HT-29 (cell line): ENCODE results near the gene AMIGO1. TPM values are rescaled to one million over a fixed set of nuclear protein-coding genes. Genes with fewer than 3 reads are reported as not detected.

Experiments
- DNase-seq: peaks from one replicate; pipeline ENCODE4 v3.0.0-alpha.2; 2015; ENCODE audit warnings: low spot score
- total RNA-seq: library from RNA; depleted of rRNA; stranded (reverse); fragments of >200 nt; shearing (Covaris generic); gene quantifications from 2 replicates; pipeline ENCODE4 v1.2.3, GENCODE V29; 2014; rRNA removed

The AMIGO1 gene, protein sequence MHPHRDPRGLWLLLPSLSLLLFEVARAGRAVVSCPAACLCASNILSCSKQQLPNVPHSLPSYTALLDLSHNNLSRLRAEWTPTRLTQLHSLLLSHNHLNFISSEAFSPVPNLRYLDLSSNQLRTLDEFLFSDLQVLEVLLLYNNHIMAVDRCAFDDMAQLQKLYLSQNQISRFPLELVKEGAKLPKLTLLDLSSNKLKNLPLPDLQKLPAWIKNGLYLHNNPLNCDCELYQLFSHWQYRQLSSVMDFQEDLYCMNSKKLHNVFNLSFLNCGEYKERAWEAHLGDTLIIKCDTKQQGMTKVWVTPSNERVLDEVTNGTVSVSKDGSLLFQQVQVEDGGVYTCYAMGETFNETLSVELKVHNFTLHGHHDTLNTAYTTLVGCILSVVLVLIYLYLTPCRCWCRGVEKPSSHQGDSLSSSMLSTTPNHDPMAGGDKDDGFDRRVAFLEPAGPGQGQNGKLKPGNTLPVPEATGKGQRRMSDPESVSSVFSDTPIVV
- total RNA-seq: 1.1 and 1.2 TPM in 2 replicates

DNA sequence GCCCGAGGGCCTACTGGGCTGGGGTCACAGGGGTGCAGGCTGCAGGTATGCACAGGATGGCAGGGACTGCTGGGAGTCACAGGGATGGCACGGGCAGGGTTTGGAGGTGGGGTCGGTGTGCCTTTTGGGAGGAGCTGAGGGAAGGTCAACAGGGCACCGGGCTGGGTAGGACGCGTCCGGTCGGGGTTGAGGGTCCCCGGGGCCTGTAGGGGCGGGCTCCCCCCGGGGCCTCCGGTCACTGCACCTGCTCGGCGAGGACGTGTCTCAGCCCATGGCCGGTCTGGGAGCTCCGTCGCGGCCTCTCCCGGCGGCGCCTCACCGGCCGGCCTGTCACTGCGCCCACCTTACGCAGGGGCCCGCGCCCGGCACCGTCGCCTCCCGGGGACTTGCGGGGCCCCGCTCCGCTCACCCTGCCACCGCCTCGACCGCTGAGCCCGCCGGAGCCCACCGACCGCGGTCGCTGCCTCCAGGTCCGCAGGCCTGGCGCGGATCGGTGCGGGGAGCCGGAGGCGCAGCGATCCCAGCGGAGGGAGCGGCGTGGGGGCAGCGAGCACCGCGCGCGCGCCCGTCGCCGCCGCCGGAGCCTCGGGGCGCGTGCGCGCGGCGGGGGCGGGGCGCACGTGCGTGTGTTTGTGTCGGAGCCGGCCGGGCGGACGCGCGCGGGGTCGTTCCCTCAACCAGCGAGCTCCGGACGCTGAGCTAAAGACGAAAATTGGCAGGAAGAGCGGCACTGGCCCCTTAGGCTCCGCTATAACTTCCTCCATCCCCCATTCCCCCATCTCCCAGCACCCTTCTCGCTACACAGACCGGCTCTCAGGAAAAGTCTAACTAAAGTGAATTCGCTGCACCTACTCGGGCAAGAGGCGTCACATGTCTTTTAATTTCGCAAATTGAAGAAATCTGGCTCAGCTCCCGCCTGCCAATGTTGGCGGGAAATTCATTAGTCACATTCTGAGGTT is at the start of gene AMIGO1:
TSS of gene AMIGO1 (minus strand) at position 552 of the 959 bp plus-strand sequence. CDS start 815 bp downstream, outside the sequence.
- DNase-seq: peak; percentile 31

DNA sequence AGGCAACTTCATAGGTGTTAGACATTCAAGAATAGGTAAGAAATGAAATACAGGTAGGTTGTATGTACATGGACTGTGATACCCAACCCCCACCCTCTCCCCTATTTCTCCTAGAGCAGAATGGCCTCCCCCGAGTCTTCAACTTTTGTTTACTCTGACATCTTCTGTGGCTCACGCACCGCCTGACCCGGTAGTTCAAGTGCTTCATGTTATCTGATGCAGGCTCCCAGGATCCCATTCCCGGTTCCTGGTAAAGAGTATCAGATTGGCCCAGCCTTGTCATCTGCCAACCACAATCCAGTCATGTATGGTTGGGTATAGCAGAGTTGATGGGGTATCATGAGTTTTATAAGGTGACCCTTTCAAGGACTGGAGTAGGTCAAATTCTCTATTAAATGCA is 48.0 kb upstream of the AMIGO1 start:
- no peak for DNase-seq

DNA sequence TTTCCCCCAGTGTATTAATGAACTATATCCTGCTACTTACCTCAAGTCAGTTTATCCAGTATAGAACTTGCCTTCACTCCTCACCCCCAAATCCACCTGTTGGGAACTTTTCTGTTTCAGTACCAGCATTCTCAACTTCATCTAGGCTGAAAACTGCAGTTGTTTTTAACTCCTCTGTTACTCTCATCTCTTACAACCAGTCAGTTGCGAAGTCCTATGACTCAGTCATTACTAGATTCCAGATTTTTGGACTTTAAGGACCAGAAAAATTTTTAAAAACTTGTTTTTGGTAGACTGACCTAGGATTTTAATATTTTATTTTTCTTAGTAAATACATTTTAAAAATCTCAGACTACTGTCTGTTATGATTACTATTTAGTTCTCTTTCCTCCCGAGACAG is 47.0 kb upstream of the AMIGO1 start:
- DNase-seq: no peak

DNA sequence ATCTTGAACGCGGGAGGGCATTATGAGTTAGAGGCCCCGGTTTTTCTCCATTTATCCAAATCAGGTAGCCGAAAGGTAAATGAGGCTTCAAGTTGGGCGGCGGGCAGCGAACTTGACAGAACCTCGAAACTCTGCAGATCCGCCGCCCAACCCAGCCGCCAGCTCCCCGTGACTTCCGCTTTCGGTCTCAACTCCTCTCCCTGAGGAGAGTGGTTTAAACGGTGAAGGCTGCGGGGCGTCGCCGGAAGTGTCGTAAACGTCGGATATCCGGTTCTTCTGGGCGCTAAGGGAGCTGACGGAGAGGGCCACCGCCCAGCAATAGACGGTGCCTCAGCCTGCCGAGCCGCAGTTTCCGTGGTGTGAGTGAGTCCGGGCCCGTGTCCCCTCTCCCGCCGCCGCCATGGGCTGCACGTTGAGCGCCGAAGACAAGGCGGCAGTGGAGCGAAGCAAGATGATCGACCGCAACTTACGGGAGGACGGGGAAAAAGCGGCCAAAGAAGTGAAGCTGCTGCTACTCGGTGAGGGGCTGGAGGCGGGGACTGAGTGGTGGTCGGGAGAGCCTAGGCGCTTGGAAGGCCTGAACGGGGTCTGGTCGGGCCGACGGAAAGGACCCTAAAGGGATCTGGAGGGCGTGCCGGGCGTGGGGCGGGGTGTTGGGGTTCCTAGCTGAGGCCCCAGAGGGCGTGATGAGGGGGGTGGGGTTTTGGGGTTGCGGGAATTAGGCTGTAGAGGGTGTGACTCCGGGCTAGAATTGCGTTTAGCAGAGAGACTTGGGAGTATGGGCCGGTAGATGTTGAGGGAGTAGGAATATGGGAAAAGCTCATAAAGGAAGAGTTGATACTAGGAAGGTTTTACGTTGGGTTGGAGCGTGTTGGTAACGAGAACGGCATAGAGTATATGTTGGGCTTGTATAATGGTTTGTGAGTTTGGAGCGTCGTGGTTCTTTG is 39.1 kb upstream of the AMIGO1 start, which contains the start of gene GNAI3:
TSS of gene GNAI3 (plus strand) at position 295 of the 947 bp plus-strand sequence. CDS start at position 401, 106 bp downstream.
- peak; percentile 97 for DNase-seq

DNA sequence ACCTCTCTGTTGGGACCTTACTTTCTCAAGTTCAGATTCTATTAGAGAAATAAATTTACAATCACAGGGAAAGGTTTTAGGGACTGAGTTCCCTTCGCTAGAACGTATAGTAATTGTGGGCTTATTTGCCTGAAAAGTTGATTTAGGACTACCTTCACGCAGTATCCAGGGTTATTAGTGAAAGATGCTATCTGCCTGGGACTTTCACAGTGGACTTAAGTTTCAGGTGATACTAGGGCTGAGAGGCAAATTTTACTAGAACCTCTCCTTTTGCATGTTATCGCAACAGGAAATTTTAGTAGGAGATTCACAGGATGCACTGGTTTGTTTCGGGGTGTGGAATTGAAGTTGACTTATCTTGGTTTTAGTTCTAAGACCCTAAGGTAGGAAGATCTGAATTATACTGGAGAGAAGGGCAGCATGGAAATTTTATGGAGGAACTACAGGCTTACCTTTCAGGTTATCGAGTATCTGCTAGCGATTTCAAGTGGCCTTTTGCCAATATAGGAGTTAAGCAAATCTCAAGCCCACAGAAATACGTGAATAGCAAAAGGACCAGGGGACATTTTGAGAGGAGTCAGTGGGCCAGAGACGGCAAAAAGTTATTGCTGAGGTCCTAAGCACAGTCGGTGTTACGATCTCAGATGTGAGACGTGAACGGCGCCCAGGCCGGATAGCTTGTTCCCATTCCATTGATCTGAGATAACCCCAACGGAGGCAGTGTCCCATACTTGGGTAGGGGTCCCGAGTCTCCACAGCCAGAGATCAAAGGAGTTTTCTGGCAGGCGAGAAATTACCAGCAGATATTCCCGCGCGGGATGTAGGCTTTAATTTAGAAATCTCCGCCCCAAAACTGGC is 38.2 kb upstream of the AMIGO1 start:
- DNase-seq: peak; percentile 51

DNA sequence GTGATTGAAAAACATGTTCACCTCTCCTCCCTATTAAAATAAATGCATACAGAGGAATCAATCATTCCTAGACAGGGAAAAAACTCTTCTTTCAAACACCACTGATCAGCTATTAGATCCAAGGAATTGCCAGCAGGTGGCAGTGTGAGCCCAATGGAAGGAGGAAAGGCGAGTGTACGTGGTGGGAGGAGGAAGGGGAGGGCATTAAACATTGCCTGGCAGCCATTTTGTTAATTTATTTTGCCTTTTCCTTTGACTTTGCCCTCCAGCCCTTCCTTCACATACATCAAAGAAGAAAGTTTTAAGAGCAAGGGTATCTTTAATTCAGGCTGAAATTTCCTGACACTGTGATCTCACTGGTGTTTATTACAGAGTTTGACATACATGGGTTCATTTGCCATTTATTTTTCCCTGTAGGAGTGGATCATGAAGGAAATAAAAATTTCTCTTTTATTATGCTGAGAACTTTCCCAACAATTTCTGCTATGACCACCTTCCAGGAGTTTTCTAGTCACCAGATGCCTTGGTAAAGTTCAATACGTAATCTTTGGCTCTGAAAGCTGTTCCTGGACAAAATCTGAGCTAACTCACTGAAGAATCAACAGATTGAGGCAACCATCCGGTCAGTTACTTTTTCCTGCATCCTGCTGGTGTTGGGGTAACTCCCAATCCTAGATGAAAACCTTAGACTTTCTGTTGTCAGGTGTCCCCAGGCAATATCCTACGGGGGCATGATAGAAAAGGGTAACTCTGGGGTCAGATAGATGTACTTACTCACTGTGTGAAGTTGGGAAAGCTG is 37.0 kb upstream of the AMIGO1 start:
- DNase-seq: peak; percentile 95

DNA sequence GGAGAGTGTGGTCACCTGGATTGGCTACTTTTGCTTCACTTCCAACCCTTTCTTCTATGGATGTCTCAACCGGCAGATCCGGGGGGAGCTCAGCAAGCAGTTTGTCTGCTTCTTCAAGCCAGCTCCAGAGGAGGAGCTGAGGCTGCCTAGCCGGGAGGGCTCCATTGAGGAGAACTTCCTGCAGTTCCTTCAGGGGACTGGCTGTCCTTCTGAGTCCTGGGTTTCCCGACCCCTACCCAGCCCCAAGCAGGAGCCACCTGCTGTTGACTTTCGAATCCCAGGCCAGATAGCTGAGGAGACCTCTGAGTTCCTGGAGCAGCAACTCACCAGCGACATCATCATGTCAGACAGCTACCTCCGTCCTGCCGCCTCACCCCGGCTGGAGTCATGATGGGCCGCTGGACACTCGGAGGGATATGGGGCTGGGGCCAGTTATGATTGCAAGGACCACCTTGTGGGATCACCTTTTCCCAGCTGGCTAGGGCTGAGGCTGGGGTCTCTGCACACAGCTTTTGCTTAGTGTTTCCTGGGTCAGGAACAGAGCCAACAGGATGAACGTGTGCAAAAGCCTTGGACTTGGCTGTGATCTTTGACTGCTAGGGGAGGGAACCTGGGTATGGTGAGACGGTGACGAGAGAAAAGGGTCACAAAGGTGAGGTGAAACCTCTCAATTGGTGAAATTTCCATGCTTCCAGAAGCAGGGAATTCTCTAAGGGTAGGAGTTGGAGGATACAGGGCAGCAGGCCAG is 34.6 kb upstream of the AMIGO1 start:
- DNase-seq: no peak

DNA sequence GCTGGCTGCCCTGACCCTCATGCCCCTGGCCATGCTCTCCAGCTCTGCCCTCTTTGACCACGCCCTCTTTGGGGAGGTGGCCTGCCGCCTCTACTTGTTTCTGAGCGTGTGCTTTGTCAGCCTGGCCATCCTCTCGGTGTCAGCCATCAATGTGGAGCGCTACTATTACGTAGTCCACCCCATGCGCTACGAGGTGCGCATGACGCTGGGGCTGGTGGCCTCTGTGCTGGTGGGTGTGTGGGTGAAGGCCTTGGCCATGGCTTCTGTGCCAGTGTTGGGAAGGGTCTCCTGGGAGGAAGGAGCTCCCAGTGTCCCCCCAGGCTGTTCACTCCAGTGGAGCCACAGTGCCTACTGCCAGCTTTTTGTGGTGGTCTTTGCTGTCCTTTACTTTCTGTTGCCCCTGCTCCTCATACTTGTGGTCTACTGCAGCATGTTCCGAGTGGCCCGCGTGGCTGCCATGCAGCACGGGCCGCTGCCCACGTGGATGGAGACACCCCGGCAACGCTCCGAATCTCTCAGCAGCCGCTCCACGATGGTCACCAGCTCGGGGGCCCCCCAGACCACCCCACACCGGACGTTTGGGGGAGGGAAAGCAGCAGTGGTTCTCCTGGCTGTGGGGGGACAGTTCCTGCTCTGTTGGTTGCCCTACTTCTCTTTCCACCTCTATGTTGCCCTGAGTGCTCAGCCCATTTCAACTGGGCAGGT is 33.9 kb upstream of the AMIGO1 start:
- no peak for DNase-seq

DNA sequence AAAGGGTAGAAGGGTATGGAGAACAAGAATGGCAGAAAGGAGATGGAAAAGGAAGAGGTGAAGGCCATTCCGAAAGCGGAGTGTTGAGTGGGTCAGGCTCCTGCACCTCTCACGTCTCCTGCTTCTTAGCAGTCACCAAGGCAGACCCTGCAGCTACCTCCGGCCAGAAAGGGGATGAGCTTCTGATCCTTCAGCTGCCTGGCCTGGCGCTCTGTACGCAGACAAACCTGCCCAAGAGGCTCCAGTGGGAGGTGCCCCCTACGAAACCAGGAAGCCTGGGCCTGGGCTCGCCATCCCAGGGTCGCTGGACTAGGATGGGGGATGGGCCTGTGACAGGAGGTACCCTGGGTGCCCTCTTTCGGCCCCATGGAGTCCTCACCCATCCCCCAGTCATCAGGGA is 33.1 kb upstream of the AMIGO1 start:
- no peak for DNase-seq

DNA sequence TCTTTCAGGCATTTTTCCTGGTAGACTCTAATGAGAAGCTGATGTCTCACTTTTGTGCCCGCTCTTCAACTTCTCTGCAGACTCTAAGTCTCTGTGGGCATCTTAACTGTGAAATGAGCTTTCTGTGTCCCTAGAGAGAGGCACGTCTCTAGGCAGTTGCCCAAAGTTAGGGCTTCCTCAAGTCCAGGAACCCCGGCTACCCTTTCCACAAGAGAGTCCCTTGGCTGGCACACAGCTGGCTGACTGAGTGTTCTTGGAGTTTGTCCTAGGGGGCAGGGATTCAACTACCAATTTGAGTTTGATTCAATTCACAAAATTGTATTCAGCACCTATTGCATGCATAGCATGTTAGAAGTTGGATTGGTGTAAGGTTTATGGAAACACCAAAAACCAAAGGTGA is 31.6 kb upstream of the AMIGO1 start:
- DNase-seq: no peak

DNA sequence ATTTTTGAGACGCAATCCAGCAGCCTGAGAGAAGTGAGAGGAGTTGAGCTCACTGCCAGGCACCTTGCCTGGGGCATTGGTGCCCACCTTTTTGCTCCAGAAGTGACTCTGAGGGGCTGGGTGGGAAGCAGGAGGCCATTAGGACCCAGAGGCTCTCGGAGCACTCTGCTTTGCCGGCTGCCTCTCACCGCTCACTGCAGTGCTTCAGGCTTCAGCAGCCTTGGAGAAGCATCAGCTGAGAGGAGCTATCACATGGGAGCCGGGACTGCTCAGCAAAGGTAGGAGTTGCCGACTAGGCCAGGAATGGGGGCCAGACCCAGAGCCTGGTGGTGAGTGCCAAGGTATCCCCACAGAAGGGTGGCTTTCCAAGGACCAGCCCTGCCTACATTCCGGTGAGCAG is 30.1 kb upstream of the AMIGO1 start, which contains the start of gene GPR61:
TSS of gene GPR61 (plus strand) at position 197 of the 400 bp plus-strand sequence. CDS start 3,151 bp downstream, outside the sequence.
- DNase-seq: no peak

DNA sequence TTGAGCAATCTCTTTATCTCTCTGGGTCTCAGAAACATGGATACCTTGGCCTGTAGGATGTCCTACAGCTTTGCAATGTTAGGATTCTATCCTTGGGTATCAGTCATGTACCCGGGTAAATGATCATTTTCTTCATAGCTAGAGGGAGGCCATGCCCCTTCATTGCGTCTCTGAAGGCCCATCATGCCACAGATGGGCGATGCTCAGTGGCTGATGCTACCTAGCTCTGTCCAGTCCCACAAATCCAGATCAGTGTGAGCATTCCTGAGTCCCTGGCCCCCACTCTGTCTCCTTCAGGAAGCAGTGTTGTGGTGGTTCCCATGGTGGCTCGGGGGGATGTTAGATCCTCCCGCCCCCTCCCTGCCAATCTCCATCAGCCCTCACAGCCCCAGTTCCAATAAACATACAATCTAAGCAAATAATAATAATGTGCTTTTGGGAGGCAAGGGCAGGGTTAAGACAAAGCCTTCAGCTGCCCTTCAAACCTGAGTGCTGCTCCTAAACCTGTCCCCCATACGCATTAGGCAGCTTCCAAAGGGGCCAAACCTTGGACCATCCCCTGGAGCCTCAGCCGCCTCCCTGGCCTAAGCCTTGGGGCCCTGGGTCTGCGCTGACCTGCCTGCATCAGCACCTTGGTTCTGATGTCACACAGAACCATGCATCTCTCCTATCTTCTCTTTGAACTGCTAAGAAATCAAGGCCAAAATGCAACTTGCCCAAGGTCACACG is 29.5 kb upstream of the AMIGO1 start:
- no peak for DNase-seq

DNA sequence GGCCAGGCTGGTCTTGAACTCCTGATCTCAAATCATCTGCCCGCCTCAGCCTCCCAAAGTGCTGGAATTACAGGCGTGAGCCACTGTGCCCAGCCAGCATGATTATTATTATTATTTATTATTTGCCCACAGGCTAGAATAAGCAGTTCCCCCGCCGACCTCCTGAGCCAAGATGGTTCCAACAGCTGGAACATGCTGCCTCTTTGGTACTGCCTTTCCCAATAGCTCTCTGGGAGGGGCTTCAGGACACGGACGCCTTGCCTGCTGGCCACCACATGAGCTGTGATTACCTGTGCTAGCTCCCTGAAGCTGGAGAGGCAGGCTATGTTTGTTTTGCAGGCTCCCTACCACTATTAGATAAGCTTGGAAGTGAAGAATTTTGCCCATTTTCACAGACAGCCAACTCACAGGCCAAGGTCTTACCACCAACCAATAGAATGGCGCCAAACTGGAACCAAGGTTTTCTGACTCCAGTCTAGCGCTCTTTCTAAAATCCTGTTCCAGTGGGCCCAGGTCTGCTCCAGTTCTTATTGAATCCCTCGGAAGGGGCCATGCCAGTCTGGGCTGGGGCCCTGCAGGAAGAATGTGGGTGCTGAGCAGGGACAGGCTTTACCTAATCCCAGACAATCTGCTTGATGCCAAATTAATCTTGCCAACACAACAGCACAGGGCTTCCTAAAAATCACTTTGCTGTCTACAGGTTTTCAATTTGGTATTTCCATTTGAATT is 28.1 kb upstream of the AMIGO1 start:
- no peak for DNase-seq

DNA sequence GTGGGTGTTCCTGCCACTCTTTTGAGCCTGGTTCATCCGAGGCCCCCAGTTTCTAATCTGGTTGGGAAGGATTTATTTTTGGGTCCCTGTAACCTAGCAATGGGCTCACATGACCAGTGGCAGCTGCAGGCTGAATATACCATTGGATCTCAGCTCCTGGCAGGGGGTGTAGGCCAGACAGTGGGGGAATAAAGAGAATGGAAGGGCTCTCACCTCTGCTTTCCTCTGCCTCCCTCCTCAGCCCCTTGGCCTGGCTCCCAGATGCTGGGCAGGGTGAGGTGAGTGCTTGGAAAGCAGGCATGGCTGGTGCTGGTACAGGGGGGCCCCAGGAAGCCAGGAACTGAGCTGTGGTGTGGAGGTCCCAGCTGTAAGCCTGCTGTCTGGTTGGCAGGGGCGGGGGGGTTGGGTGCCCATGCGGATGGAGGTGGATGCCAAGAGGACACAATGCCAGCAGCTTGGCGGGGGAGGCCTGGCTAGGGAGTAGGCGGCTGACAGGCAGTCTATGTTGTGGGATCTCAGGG is 26.5 kb upstream of the AMIGO1 start:
- no peak for DNase-seq

DNA sequence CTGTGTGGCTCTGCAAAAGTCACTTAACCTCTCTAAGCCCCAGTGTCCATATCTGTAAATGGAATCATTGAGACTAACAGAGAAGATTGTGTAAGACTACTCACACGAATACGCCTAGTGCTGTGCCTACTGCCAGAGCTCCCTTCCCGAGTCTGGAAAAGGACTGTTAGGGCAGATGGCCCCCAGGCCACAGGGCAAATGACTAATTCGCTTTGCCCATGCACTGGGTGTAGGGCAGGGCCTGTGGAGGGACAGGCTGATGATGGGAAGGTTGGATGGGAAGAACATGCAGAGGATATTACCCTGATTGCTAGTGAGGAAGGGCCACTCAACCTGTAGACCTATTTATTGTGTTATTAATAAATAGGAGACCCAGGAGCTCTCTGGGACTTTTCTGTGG is 26.0 kb upstream of the AMIGO1 start:
- no peak for DNase-seq

DNA sequence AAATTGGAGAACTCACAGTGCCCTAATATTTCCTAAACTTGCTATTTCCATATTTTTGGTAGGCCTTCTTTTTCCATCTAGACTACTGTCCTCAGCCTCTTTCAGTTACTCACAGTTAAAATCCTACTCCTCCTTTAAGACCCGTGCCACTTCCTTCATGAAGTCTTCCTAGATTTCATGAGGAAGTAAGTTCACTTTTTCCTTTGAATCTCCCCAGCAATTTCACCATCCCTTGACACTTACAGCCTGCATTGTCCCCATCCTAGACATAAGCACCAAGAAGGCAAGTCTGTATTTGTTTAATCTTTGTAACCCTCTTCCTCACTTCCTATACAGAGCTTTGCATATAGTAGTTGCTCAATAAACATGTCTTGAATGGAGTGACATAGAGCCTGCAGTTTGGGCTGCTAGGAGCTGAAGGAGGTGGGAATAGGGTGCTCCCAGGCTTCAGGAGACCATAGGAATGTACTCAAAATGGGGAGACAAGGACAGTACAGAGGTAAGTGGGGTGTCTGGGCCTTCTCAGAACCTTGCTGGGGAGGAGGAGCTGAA is 24.9 kb upstream of the AMIGO1 start:
- no peak for DNase-seq
